T-helper 22 cell (primary cell): ENCODE data around the gene RNF11.

Experiments
- DNase-seq: peaks from one replicate; pipeline ENCODE4 v3.0.0-alpha.2; 2020; ENCODE audit warnings: low read depth

RNF11 gene

GRCh38 chr1:51265618-51266017 is 29.5 kb downstream of the RNF11 start:
- no peak for DNase-seq

GRCh38 chr1:51266181-51266580 is 30.1 kb downstream of the RNF11 start:
- DNase-seq, result no peak

- DNase-seq, result no peak
Measured at GRCh38 chr1:51266791-51267190, 30.7 kb downstream of the RNF11 start.

DNA sequence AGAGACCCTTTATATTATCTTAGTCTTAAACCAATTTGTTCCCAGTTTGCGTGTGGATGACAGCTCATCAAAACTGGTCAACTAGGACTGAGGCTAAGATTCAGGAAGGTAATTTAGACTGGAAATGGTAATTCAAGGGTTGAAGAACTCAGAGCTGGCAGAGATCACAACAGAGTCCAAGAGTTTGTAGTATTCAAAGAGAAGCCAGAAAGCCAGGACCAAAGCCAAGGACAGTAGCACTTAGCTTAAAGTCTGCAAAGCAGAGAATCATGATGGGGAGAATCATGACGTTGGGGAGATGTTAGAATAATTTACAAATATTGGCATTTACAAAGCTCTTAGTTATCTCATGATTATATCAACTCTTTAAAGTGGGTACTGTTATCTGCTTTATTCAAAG is 32.6 kb downstream of the RNF11 start:
- no peak for DNase-seq

DNA sequence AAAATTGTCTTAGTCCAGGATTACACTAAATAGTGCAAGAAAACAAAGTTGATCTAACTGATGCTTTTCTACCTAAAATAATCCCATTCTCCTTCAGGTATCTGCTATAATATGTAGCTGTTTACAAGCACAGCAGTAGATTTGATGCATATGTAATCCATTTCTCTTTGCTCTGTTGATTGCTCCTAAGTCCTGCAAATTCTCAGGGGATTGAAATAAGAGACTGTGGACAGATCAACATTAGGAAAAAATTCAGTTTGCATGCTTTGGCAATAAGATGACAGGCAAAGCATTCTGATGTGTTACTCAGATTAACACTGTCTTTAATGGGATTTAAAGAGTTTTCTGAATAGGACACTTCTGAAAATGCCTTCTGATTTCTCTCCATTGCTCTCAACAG is 34.7 kb downstream of the RNF11 start:
- DNase-seq, result no peak

DNA sequence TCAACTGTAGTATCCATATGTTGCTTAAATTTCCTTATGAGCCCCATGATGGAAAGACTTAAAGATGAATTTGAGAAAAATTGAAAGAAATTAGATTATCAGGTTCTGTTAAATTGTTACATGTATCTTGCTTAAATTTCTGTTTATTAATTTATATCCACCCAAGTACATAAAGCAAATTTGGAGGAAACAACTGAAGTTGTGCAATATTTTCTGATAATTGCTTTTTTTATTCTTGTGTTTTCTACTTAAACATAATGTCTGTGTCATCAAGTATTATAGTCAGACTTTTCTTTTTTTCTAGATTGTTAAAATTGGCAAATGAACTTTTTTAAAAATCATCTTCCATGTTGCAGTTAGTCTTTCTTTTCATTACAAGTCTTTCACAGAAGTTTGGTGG is 36.8 kb downstream of the RNF11 start:
- DNase-seq, result no peak

- DNase-seq, result no peak
Measured at GRCh38 chr1:51274676-51275075, 38.6 kb downstream of the RNF11 start.

- no peak for DNase-seq
Measured at GRCh38 chr1:51276286-51276685, 40.2 kb downstream of the RNF11 start.

GRCh38 chr1:51280321-51280978 is 44.4 kb downstream of the RNF11 start:
- DNase-seq, result no peak

DNA sequence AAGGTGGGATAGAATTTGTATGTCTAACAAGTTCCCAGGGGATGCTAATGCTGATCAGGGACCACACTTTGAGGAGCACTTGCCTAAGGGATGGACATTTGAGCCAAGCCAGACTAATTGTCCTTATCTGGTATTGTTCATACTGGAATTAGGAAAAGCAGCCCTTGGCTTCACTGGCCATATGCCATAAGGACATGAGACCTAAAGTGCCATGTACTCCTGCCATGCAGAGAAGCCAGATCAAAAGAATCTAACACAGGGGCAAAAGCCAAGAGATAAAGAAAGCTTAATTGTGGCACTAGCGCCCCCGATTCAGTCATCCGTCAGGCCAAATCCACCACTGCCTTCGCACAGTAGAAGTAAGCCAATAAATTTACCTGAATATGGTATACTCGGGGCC is 45.7 kb downstream of the RNF11 start:
- DNase-seq, result no peak

DNA sequence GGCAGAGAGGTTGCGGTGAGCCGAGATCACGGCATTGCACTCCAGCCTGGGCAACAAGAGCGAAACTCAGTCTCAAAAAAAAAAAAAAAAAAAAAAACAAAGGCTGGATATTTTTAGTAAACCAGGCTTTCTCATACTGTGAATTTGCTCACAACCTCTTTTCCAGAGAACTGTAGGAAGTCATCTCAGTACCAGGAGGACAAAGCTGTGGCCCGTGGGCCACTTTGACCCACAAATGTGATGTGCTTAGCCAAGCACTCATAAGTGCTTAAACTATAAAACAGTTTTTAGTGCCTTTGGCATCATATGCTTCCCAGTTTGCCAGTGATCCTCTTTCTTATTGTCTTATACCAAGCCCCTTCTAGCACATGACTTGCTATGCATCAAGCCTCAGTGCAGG is 46.5 kb downstream of the RNF11 start:
- no peak for DNase-seq

- DNase-seq, result no peak
Measured at GRCh38 chr1:51283979-51284378, 47.9 kb downstream of the RNF11 start.

DNA sequence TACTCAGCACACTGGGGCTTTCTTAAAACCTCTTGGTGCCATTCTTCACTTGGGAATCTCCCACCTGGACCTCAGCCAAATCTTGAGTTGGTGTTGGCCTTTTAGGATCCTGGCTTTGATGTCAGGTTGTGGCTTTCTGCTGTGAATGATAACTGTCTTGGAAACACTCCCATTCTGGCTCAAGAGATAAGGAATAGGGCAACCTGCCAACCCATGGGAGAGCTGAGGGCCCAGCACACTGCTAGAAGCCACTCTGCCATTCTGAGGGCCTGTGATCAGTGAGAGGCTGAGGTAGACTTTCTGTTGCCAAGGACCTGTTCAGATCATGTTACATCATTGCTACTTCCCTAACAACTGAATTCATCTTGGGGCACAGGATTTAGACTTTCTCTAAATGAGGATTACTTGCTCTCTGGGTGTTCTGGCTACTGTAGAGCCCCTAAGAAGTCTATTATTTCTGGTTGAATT is 48.4 kb downstream of the RNF11 start:
- no peak for DNase-seq

DNA sequence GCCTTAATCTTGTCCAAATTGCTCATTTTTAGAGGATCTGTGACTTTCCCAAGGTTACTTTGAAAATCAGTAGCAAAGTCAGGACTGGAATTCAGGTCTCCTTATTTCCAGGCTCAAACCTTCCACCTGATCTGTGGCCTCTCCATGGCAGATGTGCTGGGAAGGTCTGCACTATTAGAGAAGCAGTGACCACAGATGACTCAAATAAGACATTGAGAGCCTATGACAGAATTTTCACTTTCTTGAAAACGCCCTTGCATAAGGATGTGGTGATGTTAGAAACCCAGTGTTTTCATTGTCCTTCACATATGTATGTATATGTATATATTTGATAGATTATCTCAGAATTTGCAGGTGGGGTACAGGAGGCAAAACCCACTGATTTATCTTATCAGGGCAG is 49.0 kb downstream of the RNF11 start:
- no peak for DNase-seq

- DNase-seq, result no peak
Measured at GRCh38 chr1:51287966-51288365, 51.9 kb downstream of the RNF11 start.

DNA sequence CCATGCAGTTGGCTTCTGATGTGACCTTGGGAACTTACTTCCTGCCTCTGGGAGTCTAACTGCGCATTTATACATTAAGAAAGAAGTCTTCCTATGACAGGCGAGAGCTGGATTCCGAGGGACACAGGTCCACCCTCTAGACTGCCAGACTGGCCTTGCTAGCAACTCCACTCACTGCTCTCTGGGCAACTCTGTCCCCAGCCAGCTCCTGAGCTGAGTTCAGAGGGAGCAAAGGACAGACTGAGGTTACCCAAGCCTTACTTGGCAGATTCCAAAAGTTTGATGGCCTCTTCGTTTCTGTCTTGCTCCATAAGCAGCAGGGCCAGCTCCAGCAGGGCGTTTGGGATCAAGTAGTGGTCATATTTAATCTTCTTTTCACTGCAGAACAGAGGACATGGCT is 52.5 kb downstream of the RNF11 start:
- DNase-seq, result no peak

GRCh38 chr1:51289676-51290488 is 53.8 kb downstream of the RNF11 start:
- no peak for DNase-seq

GRCh38 chr1:51290489-51290847 is 54.4 kb downstream of the RNF11 start:
- DNase-seq, result no peak

GRCh38 chr1:51293898-51294515 is 57.9 kb downstream of the RNF11 start:
- DNase-seq, result no peak

DNA sequence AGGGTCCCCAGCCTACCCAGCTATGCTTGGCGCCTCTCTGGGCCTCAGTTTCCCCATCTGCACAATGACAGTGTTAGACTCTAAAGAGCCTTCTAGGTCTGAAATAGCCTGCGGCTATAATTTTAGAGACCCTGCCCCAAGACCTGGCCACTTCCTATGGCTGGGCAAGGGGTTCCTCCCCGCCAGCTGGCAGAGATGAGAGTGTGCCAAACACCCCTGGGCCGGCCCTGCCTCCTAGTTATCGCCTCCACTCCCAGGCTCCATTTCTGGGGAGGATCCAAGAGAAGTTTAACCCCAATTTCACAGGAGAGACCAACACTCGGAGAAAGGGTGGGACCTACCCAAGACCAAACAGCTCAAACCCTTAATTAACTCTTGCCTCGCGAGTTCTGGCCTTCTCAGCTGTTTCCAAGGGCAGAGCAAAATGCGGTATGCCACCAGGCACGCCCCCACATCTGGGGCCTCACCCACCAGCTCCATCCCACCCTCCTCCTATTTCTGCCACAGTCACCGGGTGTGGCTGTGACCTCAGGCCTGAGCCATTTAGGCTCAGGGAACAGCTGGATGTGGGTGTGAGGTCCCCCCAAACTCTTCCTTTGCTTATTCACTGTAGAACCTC is 58.6 kb downstream of the RNF11 start:
- no peak for DNase-seq

GRCh38 chr1:51295926-51296325 is 59.9 kb downstream of the RNF11 start:
- DNase-seq, result no peak

DNA sequence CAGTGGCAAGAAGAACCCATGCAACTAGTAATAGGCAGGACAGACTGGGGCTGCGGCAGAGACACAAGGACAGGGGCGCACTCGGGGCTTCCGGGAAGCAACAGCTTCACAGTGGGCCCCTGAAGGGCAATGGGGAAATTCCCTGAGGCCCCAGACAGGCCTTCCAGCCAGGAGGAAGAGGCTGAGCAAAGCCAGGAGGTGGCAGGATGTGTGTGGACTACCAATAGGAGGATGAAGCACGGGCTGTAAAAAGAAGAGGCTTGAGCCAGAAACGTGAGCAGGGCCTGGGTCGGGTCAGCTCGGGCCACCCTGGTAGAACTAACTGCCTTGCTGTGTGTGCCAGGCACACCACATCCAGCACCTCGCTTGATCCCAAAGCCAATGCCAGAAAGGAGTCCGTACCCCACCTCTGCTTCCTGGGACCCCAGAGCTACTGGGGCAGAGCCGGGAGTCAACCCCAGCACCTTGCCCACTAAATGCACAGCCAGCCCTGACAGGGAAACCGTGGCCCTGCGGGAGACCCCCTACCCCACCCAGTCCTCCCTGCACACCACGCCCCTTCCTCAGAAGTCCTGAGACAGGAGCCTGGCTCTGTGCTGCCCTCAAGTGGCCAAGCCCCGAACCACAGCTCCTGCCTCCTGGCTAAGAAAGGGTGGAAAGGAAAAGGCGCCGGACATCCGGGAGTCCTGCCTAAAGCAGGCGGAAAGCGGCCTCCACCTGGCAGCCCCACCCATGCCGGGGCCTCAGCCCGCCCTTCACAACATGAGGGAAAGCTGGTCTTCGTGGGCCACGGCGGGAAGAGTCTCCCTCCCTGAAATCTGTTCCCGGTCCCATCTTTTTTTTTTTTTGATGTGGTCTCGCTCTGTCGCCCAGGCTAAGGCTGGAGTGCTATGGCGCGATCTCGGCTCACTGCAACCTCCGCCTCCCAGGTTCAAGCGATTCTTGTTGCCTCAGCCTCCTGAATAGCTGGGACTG is 60.6 kb downstream of the RNF11 start:
- DNase-seq, result peak; percentile 28
